Measurements from ENCODE around the gene RNU5B-1.

DNA sequence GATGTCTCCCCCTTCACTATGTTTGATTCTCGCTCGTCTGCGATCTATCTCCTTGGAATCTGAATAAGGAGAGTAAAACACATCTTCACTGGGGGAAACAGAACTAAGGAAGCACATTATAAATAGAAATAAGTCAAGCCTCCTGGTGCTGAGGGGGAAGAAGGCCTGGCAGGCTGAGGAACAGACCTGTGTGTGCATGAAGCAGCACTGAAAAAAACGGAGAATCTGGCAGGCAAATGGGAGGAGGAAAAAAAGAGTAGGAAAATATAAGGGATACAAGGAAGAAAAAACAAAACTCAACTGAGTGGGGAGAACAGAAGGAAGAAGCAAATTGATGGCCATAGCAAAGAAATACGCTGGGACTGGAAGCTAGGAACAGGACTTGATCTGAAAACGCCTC lies 43.5 kb upstream of the RNU5B-1 start:
- TF ChIP-seq, protein P1, sequence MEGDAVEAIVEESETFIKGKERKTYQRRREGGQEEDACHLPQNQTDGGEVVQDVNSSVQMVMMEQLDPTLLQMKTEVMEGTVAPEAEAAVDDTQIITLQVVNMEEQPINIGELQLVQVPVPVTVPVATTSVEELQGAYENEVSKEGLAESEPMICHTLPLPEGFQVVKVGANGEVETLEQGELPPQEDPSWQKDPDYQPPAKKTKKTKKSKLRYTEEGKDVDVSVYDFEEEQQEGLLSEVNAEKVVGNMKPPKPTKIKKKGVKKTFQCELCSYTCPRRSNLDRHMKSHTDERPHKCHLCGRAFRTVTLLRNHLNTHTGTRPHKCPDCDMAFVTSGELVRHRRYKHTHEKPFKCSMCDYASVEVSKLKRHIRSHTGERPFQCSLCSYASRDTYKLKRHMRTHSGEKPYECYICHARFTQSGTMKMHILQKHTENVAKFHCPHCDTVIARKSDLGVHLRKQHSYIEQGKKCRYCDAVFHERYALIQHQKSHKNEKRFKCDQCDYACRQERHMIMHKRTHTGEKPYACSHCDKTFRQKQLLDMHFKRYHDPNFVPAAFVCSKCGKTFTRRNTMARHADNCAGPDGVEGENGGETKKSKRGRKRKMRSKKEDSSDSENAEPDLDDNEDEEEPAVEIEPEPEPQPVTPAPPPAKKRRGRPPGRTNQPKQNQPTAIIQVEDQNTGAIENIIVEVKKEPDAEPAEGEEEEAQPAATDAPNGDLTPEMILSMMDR (conservative IDR thresholded peaks at IDR 0.05; ENCODE audit: low read depth, low read length) = no peak
- TF ChIP-seq EZH2 (IDR thresholded peaks at IDR 0.05; ENCODE audit: borderline replicate concordance, low read depth, low read length, poor library complexity, severe bottlenecking) = no peak
